H54 (cell line): ENCODE measurements around the gene ATP6V1A.
A peak's percentile ranks its signal among the peaks of the same experiment; 100 is the strongest.

Experiments used
- DNase-seq: peaks from one replicate; pipeline ENCODE4 v3.0.0; 2011; ENCODE audit warnings: low spot score, mixed read lengths; ENCODE audit not compliant: insufficient read length
- FAIRE-seq: peaks from 3 replicates; lab custom pipeline; 2011; peaks lifted over from hg19 to GRCh38; lab: Jason Lieb, UNC
- POLR2A ChIP-seq: IDR thresholded peaks from 2 replicates; pipeline ENCODE4 v1.6.1; 2011; ENCODE audit warnings: low read depth, mild to moderate bottlenecking, low read length

ATP6V1A gene

GRCh38 chr3:113769551-113769950 lies 22.7 kb downstream of the ATP6V1A start:
- DNase-seq (peak; percentile 34), FAIRE-seq (peak; percentile 87)
- no peak for TF ChIP-seq POLR2A

DNA sequence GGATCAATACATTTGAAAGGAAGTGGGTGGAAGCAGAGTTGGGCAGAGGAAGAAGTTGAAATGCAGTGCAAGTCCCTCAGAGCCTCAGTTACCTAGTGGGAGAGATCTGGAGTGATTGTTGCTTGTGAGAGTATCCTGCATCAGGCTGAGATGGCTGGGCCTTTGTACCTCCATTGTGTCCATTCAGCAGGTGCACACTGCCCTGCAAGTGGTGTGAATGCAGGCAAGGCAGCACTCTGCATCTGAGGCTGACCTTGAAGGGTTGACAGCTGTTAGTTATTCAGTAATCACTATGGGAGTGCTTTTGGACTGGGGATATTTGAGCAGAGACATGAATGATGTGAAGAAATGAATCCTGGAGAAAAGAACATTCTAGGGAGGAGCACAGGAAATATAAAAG lies 25.2 kb downstream of the ATP6V1A start:
- no peak for FAIRE-seq
- DNase-seq = no peak
- TF ChIP-seq POLR2A = no peak

DNA sequence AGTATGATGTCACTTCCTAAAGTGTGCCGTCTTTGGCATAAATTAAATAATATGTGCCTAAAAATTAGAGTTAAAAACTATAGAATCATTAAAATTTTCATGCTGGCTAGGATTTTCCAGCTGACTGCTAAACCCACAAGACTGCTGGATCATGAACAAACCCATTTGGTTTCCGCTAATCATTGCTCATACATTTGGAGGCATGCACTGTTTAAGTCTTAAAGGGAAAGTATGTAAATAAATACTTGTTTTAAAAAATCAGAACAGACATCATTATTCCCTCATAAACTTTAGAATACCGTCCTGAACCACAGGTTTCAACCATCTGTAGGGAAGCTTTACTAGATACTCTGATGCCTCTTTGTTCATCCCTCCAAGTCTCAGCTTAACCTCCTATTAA lies 26.5 kb downstream of the ATP6V1A start:
- FAIRE-seq = no peak
- no peak for TF ChIP-seq POLR2A
- DNase-seq = no peak

DNA sequence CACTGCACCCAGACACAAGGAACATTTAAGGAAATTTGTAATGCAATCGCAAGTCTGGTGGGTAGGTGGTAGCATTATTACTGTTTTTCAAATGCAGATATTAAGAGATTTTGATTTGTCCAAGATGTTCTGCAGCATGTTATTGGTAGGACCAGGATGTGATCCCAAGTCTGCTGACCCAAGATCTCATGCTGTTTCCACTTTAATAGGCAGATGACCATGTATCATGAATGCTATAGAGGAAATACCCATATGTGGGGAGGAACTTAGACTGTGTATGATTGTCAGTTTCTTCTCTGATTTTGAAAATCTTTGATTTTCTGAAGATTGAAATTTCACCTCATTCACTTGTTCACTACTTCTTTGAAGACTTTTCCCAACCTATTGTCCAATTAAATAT lies 28.7 kb downstream of the ATP6V1A start:
- DNase-seq = no peak
- no peak for TF ChIP-seq POLR2A
- peak; percentile 41 for FAIRE-seq

DNA sequence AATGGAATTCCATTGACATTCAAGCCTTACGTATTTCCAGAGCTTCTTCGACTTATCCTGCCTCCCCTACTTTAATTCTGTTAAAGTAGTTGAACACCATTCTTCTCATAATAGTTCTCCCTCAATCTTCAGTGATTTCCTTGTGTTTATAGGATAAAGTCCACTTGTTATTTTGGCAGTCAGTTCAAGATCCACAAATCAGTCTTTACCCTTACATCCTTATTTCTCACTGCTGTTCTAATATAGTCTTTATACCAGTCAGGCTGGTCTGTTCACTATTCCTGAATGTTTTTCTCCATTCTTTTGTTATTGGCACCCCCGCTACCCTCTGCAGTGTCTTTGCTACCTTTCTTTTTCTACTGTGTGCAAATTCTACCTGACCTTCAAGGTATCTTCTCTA lies 29.7 kb downstream of the ATP6V1A start:
- no peak for TF ChIP-seq POLR2A
- no peak for FAIRE-seq

DNA sequence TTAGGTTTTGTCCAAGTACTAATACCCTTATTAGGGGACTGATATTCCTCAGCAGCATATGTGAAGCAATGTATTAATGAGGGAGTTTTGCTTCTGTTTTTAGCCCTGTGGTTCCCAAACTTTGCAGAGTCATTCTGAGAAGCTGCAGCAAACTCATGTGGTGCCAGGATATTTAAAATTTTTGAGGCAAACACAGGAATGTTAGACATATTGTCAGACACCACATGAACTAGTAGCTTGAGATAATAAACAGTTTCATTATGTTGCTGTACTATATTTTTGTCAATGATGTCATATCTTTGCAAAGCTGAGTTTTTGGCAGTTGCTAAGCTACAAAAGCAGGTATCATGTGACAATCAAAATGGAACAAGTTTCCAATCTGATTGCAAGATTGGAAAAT lies 36.6 kb downstream of the ATP6V1A start:
- FAIRE-seq (peak; percentile 64), DNase-seq (peak; percentile 13)
- TF ChIP-seq POLR2A = no peak

More for the DNA sequence above, 29.7 kb downstream of the ATP6V1A start:
- DNase-seq = no peak

DNA sequence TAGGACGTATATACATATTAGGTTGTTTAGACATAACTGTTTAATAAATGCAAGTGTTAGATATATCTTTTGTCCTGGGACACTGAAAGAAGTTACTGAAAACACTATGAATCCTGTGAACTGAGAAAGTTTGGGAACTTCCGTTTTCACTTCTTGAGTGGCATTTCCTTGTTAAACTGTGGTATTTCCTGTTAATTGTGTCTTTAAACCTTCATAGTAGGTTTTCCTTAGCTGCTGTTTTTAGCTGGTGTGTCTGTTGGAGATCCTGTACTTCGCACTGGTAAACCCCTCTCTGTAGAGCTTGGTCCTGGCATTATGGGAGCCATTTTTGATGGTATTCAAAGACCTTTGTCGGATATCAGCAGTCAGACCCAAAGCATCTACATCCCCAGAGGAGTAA lies 37.1 kb downstream of the ATP6V1A start:
- DNase-seq = no peak

DNA sequence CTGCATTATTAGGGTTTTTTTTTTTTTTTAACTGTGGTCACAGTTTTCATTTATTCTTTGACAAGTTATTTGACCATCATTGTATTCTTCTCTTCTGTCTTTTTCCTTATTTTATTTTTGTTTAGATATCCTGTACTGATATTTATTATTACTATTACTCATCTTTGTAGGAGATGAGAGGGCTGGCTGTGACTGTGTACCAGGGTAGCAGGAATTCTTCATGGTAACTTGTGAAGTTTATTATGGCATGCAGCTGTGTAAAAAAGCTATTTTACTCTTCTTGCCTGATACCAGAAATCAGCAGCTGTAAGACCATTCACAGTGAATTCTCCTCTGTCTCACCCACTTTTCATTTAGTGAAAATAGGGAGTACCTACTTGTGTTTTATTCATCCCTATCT lies 44.5 kb downstream of the ATP6V1A start:
- DNase-seq = no peak
- TF ChIP-seq POLR2A = no peak
- no peak for FAIRE-seq

More for the DNA sequence above, 37.1 kb downstream of the ATP6V1A start:
- TF ChIP-seq POLR2A = no peak
- peak; percentile 65 for FAIRE-seq

DNA sequence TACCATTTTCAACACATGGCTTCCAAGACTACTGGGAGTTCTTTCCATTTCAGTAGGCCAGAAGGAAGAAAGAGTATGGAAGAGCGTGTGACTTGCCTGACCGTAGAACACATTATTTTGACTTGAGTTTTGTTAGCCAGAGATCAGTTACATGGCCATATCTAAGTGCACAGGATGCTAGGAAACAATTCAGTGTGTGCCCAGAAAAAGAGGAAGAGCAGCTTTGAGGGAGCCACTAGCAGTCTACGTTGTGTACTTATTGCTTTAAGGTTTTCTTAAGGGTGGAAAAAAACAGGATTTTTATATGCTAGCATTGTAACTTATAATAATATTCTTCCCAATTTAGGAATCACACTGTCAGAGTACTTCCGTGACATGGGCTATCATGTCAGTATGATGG lies 47.7 kb downstream of the ATP6V1A start:
- FAIRE-seq (no peak), DNase-seq (no peak)
- TF ChIP-seq POLR2A = no peak

DNA sequence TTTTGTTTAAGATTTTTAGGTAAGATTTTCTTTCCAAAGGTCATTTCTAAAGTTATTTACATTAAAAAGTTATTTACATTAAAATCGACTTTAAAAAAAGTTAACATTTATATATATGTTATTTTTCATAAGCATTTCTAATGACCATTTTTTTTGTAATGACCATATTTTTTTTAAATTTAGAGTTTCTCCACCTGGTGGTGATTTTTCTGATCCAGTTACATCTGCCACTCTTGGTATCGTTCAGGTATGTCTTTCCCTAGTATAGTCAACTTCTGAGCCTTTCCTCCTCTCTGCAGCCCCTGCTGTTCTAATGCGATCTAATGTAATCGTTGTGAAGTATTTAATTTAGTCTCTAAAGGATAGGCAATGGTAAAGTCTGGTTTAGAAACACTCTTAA lies 48.9 kb downstream of the ATP6V1A start:
- TF ChIP-seq POLR2A = no peak
- DNase-seq (no peak), FAIRE-seq (no peak)

GRCh38 chr3:113802795-113803455 lies 56.1 kb downstream of the ATP6V1A start:
- TF ChIP-seq POLR2A = no peak
- FAIRE-seq (no peak), DNase-seq (no peak)

DNA sequence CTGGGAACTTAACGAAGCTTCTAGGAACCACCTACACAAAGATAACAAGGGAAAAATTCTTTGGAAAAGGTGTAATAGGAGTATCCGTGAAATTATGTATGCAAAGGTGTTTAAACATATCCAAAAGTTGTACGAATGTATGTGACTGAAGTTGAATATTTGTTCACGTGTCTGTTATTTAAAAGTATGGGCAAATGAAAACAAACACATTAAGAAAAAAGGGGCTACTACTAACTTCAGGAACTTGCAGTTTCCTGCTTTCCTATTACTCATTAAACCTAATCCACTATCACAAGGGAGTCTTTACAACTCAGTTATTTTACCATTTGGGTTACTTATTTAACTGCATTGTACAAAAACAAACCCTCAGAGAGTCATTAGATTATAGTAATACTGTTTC lies 57.8 kb downstream of the ATP6V1A start:
- DNase-seq = no peak
- no peak for FAIRE-seq
- TF ChIP-seq POLR2A = no peak

- no peak for TF ChIP-seq POLR2A
- DNase-seq (no peak), FAIRE-seq (no peak)
These were observed 58.4 kb downstream of the ATP6V1A start for GRCh38 chr3:113805249-113805648.

DNA sequence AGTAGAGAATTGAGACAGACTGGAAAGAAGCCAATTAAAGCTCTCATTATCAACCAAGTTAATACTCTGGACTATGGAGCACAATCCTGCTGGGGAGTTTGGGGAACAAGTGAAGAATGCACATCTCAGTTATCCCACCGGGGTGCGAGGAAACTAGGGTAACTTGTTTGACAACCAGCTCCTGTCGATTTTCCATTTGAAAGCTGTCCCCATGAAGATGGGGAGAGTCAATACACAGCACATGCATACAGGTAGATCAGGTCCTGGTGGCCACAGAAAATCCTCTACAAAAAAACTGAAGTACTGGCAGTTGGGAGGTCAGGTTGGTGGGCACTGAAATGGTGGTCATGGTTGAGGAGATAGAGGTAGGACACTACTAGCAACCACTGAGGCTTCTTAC lies 66.0 kb downstream of the ATP6V1A start:
- no peak for FAIRE-seq
- TF ChIP-seq POLR2A = no peak
- DNase-seq = no peak

DNA sequence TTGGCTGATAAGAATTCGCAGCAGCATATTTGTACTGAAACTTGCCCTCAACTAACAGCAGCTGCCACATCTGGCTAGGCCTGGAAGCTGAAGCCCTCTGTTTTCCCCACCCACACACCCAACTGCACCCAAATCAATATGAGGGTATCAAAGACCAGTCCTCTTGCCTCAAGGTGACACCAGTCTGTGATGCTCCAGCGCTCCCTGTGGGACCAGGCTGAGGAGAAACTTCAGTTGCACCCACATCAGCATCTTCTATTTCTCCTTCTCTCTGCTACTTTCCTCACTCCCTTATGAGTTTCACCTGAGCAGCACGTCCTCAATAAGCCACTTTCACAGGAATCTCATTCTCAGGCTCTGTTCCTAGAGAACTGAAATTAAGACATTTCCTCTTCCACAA lies 73.0 kb downstream of the ATP6V1A start:
- FAIRE-seq (no peak), DNase-seq (no peak)
- TF ChIP-seq POLR2A = no peak
